PFSK-1 (cell line): ENCODE data around the gene MARVELD3.

Experiments
- FOXP2 ChIP-seq: optimal IDR thresholded peaks from 2 replicates; pipeline ENCODE3; 2011; ENCODE audit warnings: borderline replicate concordance, control low read depth, inconsistent platforms; ENCODE audit not compliant: insufficient read depth; ENCODE audit errors: extremely low read length, extremely low read depth
- POLR2AphosphoS5 ChIP-seq: IDR thresholded peaks from 2 replicates; pipeline ENCODE4 v1.6.1; 2012; ENCODE audit warnings: low read depth, mild to moderate bottlenecking, control low read depth, low read length, moderate library complexity
- SIN3A ChIP-seq: IDR thresholded peaks from 2 replicates; pipeline ENCODE4 v1.6.1; 2012; ENCODE audit warnings: mild to moderate bottlenecking, low read length, moderate library complexity, borderline replicate concordance; ENCODE audit not compliant: insufficient read depth
- TAF1 ChIP-seq: IDR thresholded peaks from 2 replicates; pipeline ENCODE4 v1.6.1; 2012; ENCODE audit warnings: low read length, control low read depth, borderline replicate concordance; ENCODE audit not compliant: insufficient read depth
- TF ChIP-seq, protein P1 (sequence below), 2 experiments: IDR thresholded peaks; 2 replicates each; pipeline versions ENCODE4 v1.6.1 to v1.8.0; 2011 to 2012; ENCODE audit warnings: low read depth in 2 of 2, low read length in 2 of 2, control low read depth in 1 of 2, inconsistent platforms in 1 of 2, mild to moderate bottlenecking in 1 of 2, moderate library complexity in 1 of 2; ENCODE audit not compliant: insufficient read depth in 1 of 2

DNA sequence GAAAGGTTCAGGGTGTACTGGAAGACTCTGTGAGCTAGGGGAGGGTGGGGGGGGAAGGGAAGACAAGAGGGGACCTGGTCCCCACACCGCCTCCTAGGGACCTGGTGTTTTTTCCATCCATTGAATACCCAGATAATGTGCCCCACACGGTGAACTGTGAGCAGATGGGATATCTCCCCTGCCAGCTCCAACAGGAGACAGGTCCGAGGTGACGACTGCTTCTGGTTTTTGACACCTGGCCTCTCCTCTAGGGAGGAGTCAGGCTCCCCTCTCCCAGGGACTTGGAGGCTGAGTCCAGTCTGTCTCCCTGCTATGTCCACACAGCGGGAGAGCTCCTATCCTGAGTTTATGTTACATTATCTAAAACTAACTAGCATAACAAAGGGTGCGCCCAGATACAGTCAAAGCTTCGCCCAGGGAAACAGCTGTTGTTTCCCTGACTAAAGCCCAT lies 1.8 kb downstream of the MARVELD3 start:
- TF ChIP-seq SIN3A (no peak), POLR2AphosphoS5 (no peak), FOXP2 (no peak), TAF1 (no peak)
- TF ChIP-seq, protein P1, sequence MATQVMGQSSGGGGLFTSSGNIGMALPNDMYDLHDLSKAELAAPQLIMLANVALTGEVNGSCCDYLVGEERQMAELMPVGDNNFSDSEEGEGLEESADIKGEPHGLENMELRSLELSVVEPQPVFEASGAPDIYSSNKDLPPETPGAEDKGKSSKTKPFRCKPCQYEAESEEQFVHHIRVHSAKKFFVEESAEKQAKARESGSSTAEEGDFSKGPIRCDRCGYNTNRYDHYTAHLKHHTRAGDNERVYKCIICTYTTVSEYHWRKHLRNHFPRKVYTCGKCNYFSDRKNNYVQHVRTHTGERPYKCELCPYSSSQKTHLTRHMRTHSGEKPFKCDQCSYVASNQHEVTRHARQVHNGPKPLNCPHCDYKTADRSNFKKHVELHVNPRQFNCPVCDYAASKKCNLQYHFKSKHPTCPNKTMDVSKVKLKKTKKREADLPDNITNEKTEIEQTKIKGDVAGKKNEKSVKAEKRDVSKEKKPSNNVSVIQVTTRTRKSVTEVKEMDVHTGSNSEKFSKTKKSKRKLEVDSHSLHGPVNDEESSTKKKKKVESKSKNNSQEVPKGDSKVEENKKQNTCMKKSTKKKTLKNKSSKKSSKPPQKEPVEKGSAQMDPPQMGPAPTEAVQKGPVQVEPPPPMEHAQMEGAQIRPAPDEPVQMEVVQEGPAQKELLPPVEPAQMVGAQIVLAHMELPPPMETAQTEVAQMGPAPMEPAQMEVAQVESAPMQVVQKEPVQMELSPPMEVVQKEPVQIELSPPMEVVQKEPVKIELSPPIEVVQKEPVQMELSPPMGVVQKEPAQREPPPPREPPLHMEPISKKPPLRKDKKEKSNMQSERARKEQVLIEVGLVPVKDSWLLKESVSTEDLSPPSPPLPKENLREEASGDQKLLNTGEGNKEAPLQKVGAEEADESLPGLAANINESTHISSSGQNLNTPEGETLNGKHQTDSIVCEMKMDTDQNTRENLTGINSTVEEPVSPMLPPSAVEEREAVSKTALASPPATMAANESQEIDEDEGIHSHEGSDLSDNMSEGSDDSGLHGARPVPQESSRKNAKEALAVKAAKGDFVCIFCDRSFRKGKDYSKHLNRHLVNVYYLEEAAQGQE (IDR thresholded peaks at IDR 0.05; ENCODE audit: insufficient read depth in 1 of 2, low read depth in 2 of 2, low read length in 2 of 2), result no peak
